Erythroblast (primary cell): ENCODE data around the gene CYB561.

Source experiments
- GATA1 ChIP-seq: IDR thresholded peaks from 2 replicates; pipeline ENCODE4 v1.6.1; 2011; ENCODE audit warnings: low read depth, mild to moderate bottlenecking, control low read depth, low read length, moderate library complexity
- POLR2A ChIP-seq: IDR thresholded peaks from 2 replicates; pipeline ENCODE4 v1.6.1; 2011; ENCODE audit warnings: mild to moderate bottlenecking, low read length

DNA sequence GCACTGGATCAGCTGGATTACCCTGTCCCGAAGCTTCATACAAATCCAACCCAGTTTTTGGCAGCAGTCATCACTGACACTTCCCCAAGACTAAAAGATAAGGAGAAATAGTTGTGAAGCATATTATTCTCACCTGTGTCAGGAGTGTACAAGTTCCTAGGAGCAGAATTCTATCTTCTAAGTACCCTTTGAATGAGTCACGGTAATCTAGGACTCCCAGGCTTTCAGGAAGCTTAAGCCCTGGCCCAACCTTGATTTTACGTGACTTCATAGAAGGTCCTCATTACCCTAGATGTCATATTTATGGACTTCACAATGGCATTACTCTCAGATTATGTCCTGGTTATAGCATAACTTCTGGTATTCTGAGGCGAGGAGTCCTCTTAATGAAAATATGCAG lies 31.9 kb downstream of the CYB561 start:
- TF ChIP-seq POLR2A: no peak
- no peak for TF ChIP-seq GATA1
